WTC11 (cell line): ENCODE results near the gene REM1.
"Not testable (repeated sequence)": the region's sequence is repeated elsewhere in the genome, so short reads cannot be mapped to it uniquely, and the experiment has no call there.

Experiments used
- CREM ChIP-seq: sonication (generic); formaldehyde crosslinking; IDR thresholded peaks from 2 replicates; pipeline ENCODE4 v1.8.1; 2022; ENCODE audit warnings: mild to moderate bottlenecking, missing genetic modification reagents, moderate library complexity
- GABPB1 ChIP-seq: sonication (generic); formaldehyde crosslinking; IDR thresholded peaks from 2 replicates; pipeline ENCODE4 v1.8.1; 2023; ENCODE audit warnings: mild to moderate bottlenecking, missing genetic modification reagents
- JUN ChIP-seq: sonication (generic); formaldehyde crosslinking; IDR thresholded peaks from 2 replicates; pipeline ENCODE4 v1.8.0; 2023; ENCODE audit warnings: mild to moderate bottlenecking, missing genetic modification reagents
- NFYB ChIP-seq: sonication (generic); formaldehyde crosslinking; conservative IDR thresholded peaks from 2 replicates; pipeline ENCODE4 v1.8.0; 2022; ENCODE audit warnings: low read depth, missing genetic modification reagents
- TF ChIP-seq, protein P1 (sequence below): fragments of 200-600 bp; IDR thresholded peaks from 2 replicates; pipeline ENCODE4 v1.8.0; 2022; ENCODE audit warnings: antibody characterized with exemption
- TF ChIP-seq, protein P2 (sequence below): sonication (generic); formaldehyde crosslinking; IDR thresholded peaks from 2 replicates; pipeline ENCODE4 v1.8.1; 2023; ENCODE audit warnings: mild to moderate bottlenecking, missing genetic modification reagents
- TF ChIP-seq, protein P3 (sequence below): sonication (generic); formaldehyde crosslinking; IDR thresholded peaks from 2 replicates; pipeline ENCODE4 v1.8.1; 2022; ENCODE audit warnings: mild to moderate bottlenecking, missing genetic modification reagents, moderate library complexity, borderline replicate concordance

DNA sequence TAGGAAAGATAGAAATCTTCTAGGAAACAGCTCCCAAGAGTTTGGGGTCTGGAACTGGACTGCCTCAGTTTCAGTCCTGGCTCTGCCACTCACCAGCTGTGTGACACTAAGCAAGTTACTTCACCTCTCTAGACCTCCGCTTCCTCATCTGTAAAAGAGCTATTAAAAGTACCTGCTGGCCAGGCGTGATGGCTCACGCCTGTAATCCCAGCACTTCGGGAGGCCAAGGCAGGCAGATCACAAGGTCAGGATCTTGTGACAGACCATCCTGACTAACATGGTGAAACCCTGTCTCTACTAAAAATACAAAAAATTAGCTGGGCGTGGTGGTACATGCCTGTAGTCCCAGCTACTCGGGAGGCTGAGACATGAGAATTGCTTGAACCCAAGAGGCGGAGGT lies 46.2 kb downstream of the REM1 start:
- TF ChIP-seq CREM; JUN (CRISPR knock-in tag); NFYB; GABPB1 (CRISPR knock-in tag): not testable (repeated sequence)
- TF ChIP-seq, protein P1, sequence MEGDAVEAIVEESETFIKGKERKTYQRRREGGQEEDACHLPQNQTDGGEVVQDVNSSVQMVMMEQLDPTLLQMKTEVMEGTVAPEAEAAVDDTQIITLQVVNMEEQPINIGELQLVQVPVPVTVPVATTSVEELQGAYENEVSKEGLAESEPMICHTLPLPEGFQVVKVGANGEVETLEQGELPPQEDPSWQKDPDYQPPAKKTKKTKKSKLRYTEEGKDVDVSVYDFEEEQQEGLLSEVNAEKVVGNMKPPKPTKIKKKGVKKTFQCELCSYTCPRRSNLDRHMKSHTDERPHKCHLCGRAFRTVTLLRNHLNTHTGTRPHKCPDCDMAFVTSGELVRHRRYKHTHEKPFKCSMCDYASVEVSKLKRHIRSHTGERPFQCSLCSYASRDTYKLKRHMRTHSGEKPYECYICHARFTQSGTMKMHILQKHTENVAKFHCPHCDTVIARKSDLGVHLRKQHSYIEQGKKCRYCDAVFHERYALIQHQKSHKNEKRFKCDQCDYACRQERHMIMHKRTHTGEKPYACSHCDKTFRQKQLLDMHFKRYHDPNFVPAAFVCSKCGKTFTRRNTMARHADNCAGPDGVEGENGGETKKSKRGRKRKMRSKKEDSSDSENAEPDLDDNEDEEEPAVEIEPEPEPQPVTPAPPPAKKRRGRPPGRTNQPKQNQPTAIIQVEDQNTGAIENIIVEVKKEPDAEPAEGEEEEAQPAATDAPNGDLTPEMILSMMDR = not testable (repeated sequence)
- TF ChIP-seq, protein P2, sequence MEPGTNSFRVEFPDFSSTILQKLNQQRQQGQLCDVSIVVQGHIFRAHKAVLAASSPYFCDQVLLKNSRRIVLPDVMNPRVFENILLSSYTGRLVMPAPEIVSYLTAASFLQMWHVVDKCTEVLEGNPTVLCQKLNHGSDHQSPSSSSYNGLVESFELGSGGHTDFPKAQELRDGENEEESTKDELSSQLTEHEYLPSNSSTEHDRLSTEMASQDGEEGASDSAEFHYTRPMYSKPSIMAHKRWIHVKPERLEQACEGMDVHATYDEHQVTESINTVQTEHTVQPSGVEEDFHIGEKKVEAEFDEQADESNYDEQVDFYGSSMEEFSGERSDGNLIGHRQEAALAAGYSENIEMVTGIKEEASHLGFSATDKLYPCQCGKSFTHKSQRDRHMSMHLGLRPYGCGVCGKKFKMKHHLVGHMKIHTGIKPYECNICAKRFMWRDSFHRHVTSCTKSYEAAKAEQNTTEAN (CRISPR knock-in tag) = not testable (repeated sequence)
- TF ChIP-seq, protein P3, sequence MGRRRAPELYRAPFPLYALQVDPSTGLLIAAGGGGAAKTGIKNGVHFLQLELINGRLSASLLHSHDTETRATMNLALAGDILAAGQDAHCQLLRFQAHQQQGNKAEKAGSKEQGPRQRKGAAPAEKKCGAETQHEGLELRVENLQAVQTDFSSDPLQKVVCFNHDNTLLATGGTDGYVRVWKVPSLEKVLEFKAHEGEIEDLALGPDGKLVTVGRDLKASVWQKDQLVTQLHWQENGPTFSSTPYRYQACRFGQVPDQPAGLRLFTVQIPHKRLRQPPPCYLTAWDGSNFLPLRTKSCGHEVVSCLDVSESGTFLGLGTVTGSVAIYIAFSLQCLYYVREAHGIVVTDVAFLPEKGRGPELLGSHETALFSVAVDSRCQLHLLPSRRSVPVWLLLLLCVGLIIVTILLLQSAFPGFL (CRISPR knock-in tag) = not testable (repeated sequence)
